OCI-M2 (cell line): Measurements from ENCODE around the gene FLRT1.

Experiments used
- DNase-seq: peaks from one replicate; lab custom pipeline; 2025; ENCODE audit not compliant: unreplicated experiment; lab: John Stamatoyannopoulos, UW

The FLRT1 gene

GRCh38 chr11:64023712-64024710, 11.7 kb upstream of the FLRT1 start:
- no peak for DNase-seq

- no peak for DNase-seq
Observed at GRCh38 chr11:64025205-64025604, 10.5 kb upstream of the FLRT1 start.

GRCh38 chr11:64026575-64027205, 9.0 kb upstream of the FLRT1 start:
- DNase-seq, result no peak

GRCh38 chr11:64027651-64028397, 7.9 kb upstream of the FLRT1 start:
- DNase-seq, result no peak

- no peak for DNase-seq
Observed at GRCh38 chr11:64028398-64029115, 7.2 kb upstream of the FLRT1 start.

GRCh38 chr11:64029773-64030172, 6.0 kb upstream of the FLRT1 start:
- DNase-seq, result no peak

GRCh38 chr11:64031001-64031400, 4.7 kb upstream of the FLRT1 start:
- no peak for DNase-seq

GRCh38 chr11:64032050-64032449, 3.7 kb upstream of the FLRT1 start:
- DNase-seq, result no peak

GRCh38 chr11:64034411-64034811, 1.3 kb upstream of the FLRT1 start:
- DNase-seq, result no peak

- no peak for DNase-seq
Observed at GRCh38 chr11:64035081-64035524, 628 bp upstream of the FLRT1 start.

- no peak for DNase-seq
Observed at GRCh38 chr11:64036087-64037026, 626 bp downstream of the FLRT1 start.

GRCh38 chr11:64037027-64037634, 1.4 kb downstream of the FLRT1 start:
- DNase-seq, result no peak

GRCh38 chr11:64038500-64038899, 2.8 kb downstream of the FLRT1 start:
- DNase-seq, result no peak

GRCh38 chr11:64039012-64039665, 3.4 kb downstream of the FLRT1 start:
- DNase-seq, result no peak

GRCh38 chr11:64040684-64041322, 5.1 kb downstream of the FLRT1 start:
- no peak for DNase-seq

GRCh38 chr11:64041846-64042245, 6.1 kb downstream of the FLRT1 start:
- no peak for DNase-seq

- DNase-seq, result no peak
Observed at GRCh38 chr11:64042301-64042700, 6.6 kb downstream of the FLRT1 start.

GRCh38 chr11:64043545-64043944, 7.8 kb downstream of the FLRT1 start:
- DNase-seq, result no peak
